GM12864 (cell line): ENCODE data around the gene NPHP1.
"Not testable (repeated sequence)": the region's sequence is repeated elsewhere in the genome, so short reads cannot be mapped to it uniquely, and the experiment has no call there.

Experiments
- DNase-seq: peaks from one replicate; pipeline ENCODE4 v3.0.0-alpha.2; 2011; ENCODE audit warnings: low read depth
- H3K4me3 ChIP-seq: 2 replicates; pipeline ENCODE4 v1.5.1; 2011; ENCODE audit warnings: mild to moderate bottlenecking, low read depth, low read length, control low read depth
- TF ChIP-seq, protein P1 (sequence below): IDR thresholded peaks from 2 replicates; pipeline ENCODE4 v1.5.1; 2011; ENCODE audit warnings: low read depth, mild to moderate bottlenecking, moderate library complexity, low read length, control low read depth, inconsistent platforms; ENCODE audit errors: missing control alignments

NPHP1 gene

DNA sequence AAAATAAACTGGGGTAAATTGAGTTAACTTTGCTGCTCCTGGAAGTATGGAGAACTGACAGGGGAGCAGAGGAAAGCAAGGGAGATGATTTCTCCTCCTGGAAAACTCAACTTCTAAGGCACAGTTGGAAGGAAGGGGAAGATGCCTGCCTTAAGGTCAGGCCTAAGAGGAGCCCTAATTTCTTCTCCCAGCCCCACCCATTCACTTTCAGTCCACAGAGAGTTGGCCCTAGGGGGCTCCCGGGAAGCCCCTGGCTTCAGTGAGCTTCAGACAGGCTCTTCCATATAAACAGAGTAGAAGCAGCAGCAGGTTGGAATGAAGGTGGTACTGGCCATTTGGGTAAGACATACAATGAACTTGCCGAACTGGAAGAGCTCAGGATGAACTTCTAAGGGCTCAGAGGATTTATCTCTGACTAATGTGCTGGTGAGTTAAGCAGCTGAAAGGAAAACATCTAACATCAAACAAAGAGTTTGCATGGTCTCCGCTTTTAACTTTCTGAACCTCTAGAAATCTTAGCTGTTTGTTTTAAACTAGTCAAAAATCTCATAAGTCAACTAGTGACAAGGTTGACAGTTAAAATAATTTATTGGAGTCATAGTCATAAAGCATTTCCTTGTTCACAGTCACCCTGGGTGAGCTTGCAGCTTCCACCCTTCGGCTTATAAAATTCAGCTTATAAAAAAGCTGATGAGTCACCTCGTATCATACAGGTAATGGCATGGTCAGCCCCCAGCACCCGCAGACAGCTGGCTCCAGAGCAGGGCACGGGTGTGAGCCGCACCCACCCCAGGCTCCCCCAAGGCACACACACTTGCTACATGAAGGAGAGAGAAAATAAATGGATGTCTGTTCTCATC lies 99.0 kb downstream of the NPHP1 start:
- DNase-seq: no peak
- TF ChIP-seq, protein P1, sequence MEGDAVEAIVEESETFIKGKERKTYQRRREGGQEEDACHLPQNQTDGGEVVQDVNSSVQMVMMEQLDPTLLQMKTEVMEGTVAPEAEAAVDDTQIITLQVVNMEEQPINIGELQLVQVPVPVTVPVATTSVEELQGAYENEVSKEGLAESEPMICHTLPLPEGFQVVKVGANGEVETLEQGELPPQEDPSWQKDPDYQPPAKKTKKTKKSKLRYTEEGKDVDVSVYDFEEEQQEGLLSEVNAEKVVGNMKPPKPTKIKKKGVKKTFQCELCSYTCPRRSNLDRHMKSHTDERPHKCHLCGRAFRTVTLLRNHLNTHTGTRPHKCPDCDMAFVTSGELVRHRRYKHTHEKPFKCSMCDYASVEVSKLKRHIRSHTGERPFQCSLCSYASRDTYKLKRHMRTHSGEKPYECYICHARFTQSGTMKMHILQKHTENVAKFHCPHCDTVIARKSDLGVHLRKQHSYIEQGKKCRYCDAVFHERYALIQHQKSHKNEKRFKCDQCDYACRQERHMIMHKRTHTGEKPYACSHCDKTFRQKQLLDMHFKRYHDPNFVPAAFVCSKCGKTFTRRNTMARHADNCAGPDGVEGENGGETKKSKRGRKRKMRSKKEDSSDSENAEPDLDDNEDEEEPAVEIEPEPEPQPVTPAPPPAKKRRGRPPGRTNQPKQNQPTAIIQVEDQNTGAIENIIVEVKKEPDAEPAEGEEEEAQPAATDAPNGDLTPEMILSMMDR: no peak

DNA sequence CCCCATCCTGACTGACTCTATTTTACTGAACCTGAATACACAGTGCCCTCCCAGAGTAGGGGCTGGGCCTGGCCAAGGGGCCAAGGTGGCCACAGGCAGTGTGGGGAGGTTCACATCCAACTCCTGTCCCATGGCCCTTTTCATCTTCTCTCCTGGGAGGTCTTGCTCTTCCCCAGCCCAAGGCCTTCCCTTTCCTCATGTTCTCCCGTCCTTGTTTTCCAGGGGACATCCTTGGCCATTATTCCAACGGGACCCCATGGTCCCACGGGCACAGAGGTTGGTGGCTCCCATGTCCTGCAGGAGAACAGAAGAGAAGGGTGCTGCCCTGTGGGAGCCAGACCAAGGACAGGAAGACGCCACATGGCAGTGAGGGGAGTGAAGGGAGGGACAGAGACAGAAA lies 99.6 kb downstream of the NPHP1 start:
- TF ChIP-seq, protein P1: no peak
- DNase-seq: no peak
- no peak overlapping the region for H3K4me3 ChIP-seq

More for the DNA sequence above, 99.0 kb downstream of the NPHP1 start:
- H3K4me3 ChIP-seq: no peak overlapping the region

DNA sequence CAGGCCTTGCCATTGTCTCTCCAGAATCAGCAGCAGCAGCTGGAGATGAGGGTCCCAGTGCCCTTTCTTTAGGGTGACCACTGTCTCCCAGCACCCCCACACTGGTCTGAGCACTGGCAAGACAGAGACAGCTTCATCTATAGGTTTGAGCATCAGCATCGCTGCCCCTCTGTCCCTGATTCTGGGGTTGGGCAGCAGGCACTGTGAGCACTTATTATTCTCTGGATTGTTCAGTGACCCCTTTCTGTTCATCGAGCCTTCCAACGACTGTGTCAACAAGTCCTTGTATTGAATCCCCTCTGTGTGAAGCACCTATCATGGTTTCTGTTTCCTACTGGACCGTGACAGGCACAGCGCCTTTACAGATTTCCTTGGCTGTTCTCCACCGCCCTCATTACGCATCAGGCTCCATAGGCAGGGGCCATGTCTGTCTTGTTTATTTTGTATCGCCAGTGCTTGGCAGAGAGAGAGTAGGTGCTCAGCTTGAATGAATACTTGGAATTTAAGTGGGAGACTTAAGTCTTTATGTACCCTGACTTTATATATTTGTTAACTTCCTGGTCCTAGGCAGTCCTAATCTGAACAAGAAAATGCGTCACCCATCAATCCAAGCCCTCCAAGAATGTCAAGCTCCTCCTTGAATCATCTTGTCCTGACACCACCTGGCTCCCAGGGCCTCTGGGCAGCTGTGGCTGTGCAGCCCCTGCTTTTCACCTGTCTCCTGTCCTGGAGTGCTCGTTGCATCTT lies 100.6 kb downstream of the NPHP1 start:
- H3K4me3 ChIP-seq: no peak overlapping the region
- DNase-seq: no peak
- TF ChIP-seq, protein P1: no peak

DNA sequence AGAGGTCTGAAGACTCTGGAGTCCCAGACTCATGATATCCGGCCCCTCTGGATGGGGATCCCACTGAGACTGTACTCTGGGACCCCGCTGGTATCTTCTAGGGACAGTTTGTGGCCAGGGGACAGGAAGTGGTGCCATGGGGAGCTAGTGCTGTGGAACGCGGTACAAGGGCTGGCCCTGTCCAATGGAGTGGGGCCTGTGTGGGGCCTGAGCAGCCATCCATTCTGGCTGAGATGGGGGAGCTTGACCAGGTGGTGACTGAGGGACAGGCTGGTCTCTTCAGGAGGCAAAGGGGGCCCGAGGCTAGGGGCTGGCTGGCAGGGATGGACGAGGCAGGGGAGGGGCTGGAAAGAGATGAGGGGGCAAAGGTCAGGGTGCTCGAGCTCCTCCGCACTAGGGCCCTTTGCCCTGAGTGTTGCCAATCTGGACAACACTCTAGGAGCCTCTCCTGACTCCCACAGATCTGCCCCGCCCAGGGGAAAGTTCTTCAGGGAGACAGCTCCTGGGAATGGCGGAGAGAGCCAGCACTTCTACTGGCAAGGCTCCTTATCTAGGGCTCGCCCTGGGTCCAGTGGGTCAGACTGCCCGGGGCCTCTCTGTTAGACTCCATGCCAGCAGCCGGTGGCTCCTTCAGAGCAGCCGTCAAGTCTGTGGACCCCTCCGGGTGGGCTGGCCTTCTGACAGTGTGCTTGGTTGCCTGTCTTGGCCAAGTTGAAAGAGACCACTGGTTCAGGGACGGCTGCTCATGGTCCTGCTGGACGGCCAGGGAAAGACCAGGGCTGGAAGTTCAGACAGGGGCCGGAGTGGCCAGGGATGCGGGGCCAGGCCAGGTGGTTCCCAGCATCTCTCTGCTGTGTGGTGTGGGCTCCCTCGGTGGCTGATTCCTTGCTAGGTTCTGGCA lies 101.5 kb downstream of the NPHP1 start:
- H3K4me3 ChIP-seq: no peak overlapping the region
- DNase-seq: no peak
- TF ChIP-seq, protein P1: no peak

DNA sequence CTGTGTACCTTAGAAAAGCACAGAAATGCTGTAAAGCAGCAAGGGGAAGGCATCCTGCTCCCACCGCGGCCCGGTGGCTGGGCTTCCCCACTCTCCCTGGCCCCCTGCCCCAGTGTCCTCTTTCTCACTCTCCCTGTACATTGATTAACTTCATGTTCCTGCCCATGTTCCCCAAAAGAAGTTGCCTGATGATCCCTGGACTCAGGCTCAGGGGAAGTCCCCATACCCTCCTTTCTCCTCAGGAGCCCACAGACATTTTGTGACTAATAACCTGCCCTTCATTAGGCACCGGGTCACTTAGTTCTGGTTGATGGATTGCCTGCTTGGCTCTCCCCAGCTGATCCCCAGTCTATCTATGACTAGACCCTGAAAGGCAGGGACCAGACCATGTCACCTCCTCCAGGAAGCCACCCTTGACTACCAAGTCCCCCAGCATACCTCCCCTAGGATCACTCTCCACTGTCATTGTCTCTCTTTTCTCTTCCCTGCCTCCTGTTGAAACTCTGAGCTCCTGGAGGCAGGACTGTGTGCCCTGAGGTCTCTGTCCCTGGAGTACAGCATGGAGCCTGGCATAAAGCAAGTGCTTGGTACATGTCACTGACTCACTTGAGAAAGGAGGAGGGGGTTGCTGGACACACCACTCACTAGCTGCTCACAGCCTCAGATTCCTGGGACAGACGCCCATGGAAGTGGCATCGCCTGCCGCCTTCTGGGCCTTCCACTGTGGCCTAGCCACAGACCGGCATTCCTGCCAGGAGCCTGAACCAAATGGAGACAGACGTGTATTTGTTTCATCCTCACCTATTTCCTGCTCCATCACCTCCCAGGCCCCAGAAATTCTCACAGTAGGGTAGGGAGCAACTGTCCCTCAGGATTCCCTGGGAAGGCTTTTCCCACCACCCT lies 102.7 kb downstream of the NPHP1 start:
- no peak for DNase-seq
- TF ChIP-seq, protein P1: no peak
- no peak overlapping the region for H3K4me3 ChIP-seq

DNA sequence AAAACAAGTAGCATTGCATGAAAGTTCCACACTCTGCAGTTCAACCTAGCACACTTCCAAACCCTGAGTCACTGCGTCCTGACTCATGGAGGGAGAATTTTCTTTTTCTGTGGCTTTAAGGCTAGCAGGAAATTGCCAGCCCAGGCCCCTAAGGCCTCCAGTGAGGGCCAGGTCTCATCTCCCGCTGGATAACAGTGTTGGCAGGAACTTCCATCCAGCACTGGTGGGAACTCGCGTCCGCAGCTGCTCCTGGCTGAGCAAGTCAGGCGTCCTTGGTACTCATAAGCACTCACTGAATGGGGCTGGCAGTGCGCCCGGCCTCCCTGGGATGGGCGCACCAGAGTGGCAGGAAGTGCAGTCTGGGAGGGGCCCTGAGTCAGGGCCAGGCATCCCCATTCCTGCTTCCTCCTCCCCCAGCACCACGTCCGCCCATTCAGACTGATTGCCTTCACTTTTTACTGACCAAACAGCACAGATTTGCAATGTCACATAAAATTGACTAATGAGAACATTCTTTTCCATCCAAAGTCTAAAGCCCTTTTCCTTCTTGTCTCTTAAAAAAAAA lies 103.5 kb downstream of the NPHP1 start:
- H3K4me3 ChIP-seq: no peak overlapping the region
- no peak for DNase-seq

DNA sequence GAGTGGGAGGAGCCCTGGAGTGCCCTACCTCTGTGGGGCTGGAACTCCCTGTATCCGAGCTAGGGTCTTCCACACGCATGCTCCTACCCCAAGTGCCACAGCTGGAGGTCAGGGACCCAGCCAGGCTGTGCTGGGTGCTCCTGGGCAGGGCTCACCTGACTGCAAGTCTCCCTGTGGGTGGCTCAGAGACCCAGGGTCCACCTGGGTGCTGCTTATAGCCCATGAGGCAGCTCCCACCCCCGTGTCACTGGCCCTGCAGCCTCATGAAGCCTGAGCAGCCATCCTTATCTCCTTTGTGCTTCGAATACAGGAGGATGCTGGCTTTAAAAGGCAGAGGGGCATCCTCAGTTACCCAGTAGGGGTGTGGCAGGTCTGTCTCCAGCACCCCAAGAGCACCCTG lies 103.9 kb downstream of the NPHP1 start:
- DNase-seq, H3K4me3 ChIP-seq: not testable (repeated sequence)

More for the DNA sequence above, 103.5 kb downstream of the NPHP1 start:
- TF ChIP-seq, protein P1: no peak
